Fibroblast of mammary gland (primary cell): ENCODE results near the gene WASL.

Experiments
- DNase-seq: peaks from one replicate; pipeline ENCODE4 v3.0.0-alpha.2; 2010; ENCODE audit warnings: low read depth
- H3K4me3 ChIP-seq: 2 replicates; pipeline ENCODE4 v1.5.1; 2011; ENCODE audit warnings: low read depth, mild to moderate bottlenecking, low read length, moderate library complexity; ENCODE audit not compliant: control insufficient read depth
- TF ChIP-seq, protein P1 (sequence below): conservative IDR thresholded peaks from 2 replicates; pipeline ENCODE4 v1.5.1; 2011; ENCODE audit warnings: low read depth, low read length, inconsistent platforms; ENCODE audit not compliant: control insufficient read depth, insufficient read depth

WASL gene

DNA sequence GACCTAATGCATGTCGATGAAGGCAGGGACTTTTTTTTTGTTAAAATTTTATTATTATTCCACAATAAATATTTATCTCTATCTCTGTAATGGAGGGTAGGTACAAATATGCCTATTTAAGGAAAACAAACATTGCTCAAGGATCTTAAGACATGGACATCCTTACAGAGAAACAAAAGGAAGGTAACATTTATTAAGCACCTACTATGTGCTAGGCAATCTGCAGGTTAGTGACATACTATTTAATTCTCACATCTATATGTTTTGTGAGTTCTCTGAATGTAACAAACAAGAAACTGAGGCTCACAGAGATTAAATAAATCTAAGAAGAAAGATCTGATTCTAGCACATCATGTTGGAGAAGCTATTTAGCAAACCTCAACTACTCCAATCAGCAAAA, 61.1 kb downstream of the WASL start:
- TF ChIP-seq, protein P1, sequence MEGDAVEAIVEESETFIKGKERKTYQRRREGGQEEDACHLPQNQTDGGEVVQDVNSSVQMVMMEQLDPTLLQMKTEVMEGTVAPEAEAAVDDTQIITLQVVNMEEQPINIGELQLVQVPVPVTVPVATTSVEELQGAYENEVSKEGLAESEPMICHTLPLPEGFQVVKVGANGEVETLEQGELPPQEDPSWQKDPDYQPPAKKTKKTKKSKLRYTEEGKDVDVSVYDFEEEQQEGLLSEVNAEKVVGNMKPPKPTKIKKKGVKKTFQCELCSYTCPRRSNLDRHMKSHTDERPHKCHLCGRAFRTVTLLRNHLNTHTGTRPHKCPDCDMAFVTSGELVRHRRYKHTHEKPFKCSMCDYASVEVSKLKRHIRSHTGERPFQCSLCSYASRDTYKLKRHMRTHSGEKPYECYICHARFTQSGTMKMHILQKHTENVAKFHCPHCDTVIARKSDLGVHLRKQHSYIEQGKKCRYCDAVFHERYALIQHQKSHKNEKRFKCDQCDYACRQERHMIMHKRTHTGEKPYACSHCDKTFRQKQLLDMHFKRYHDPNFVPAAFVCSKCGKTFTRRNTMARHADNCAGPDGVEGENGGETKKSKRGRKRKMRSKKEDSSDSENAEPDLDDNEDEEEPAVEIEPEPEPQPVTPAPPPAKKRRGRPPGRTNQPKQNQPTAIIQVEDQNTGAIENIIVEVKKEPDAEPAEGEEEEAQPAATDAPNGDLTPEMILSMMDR, result no peak
- no peak overlapping the region for H3K4me3 ChIP-seq
- DNase-seq, result no peak

DNA sequence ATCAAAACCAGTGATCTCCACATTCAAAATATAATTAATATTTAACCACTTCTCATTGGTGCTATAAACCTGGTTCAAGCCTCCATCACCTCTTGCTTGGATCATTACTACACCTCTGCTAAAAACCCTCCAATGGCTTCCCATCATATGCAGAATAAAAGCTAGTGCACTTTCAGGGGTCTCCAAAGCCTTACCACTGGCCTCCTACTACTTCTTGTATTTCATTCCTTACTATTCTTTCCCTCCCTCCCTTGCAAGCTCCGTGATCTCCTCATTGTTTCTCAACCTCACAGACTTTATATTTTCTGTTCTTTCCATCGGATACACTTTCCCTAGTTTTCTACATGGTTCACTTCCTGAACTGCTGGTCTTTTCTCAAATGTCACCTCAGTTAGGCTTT, 61.6 kb downstream of the WASL start:
- no peak for DNase-seq
- no peak overlapping the region for H3K4me3 ChIP-seq
- TF ChIP-seq, protein P1, result no peak

DNA sequence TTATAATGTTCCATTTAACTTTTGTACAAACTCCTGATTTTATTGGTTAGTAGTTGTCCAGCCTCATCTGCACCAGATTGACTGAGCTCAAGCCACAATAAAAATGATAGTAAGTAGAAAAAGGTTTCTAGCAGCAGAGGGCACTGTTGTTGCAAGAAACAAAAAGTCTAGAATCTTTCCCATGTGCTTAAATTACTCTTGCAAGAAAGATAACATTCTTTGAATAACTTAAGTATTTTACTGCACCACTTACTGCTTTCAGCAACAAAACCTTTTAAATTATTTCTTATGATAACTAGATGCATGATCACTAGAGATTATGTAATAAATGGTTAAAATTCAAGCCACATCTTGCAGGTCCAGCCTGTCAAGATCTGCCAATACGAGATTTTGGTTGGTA, 66.1 kb downstream of the WASL start:
- DNase-seq, result peak; percentile 69
- no peak overlapping the region for H3K4me3 ChIP-seq
- TF ChIP-seq, protein P1, result peak; percentile 50

DNA sequence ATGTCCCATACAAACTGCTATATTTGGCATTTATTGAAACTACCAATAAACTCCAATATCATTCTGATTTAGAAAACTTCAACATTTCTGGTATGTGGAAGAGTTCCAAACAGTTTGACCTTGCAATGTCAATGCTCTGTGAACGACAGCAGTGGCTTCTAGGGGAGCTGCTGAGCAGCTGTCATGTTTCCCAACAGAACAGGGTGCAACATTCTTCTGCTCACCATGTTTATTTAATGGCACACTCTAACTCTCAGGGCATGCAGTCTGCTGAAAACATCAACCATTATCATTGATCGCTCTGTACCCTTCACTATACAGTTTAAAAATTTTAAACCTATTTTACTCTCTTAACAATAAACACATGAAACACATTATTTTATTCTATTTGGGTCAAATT, 67.2 kb downstream of the WASL start:
- TF ChIP-seq, protein P1, result no peak
- no peak for DNase-seq
- no peak overlapping the region for H3K4me3 ChIP-seq

DNA sequence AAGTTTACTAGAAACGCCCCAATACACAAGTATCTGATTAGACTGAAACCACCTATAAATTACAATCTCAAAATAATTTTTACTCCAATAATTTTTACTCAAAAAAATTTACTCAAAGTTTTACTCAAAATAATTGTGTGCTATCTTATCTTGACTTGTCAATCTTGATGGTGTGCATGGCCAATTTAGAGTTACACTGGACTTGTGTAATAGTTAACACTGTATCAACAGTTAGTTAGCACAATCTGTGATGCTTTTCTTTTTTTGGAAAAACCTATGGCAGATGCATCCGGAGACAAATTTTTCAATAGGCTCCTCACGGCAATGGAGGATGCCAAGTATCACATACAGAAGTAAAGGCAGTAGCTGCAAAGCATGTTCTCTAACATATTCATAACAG, 68.2 kb downstream of the WASL start:
- no peak overlapping the region for H3K4me3 ChIP-seq
- DNase-seq, result no peak
- TF ChIP-seq, protein P1, result no peak

DNA sequence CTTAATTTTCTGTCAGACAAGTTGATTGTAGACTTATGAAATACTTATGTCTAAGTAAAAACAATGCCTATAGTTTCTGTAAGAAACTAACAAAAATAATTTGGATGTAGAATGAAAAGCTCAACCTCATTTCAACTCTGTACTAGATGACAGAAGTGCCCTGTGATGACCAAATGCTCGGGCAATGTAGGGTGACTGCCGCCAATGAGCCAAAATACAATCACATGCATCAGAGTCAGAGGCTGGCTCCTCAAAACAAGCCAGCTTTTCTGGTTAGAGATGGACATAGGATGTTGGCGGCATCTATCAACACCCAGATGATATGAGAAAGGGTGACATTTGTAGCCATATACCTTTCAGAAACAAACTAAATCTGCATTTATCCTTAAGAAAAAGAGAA, 69.2 kb downstream of the WASL start:
- TF ChIP-seq, protein P1, result no peak
- no peak overlapping the region for H3K4me3 ChIP-seq
- DNase-seq, result no peak

DNA sequence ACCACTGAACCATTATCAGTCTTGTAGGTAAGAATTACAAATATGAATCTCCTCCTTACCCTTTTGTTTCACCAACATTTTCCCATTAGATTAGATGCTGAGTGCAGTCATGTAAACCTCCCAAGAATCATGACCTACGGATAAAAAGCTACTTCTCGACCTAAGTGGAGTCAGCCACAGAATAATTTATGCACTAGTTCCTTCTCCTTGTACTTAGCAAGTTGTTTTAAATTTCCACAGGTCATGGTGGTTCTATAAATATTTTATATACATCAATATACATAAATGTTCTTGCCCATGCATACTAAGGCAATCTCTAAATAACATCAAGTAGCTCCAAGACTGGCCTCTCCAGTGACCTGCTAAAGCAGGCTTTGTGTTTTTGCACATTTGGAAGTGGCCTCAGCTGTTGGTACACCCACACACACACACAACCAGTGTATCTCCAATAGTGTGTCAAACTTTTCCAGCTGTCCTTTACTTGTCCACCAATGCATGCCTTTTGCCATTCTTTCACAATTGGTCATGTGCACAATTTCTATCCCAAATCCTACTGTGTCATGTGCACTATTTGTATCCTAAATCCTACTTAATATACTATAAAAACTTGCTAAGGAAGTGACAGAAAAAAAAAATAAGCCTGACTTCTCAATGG, 71.6 kb downstream of the WASL start:
- no peak for DNase-seq
- H3K4me3 ChIP-seq, result no peak overlapping the region
- TF ChIP-seq, protein P1, result no peak
